ENCODE measurements around the gene CCDC9. TPM values are rescaled to one million over a fixed set of nuclear protein-coding genes. Genes with fewer than 3 reads are reported as not detected.

Gene CCDC9
- total and polyA plus RNA-seq, 2 of the 8 experiments (the other 6 are each of a cell fraction or from before 2014, with no cell fraction given): 3.7 to 29.8 TPM

DNA sequence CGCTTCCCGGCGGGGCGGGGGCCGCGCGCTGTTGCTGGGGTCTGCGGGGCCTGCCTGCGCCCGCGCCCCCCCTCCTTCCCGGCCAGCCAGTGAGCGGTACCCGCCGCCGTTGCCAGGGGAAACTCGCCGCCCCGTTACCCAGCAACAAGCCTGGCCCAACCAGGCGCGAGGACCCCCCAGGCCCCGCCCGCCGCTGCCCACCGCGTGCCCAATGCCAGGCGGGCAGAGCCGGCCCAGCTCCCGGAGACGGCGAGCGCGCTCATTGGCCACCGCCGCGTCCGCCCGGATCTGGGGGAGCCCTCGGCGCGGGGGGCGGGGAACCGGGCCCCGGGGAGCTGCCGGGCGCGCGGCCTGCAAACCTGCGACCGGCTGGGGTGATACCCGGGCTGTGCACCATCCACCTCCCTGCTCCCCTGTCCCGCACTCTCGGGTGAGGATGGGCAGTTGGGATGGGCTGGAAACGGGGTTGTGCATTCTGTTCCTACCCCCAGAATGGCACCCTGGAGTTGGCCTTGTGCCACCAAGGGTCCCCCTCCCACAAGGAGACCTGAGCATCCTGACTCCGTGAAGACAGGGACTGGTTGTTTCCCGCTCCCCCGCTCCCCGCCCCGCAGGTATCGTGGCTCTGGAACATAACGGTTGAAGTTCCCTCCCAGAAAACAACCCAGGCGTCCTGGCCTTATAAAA, 16.6 kb upstream of the CCDC9 start:
- H3K14ac ChIP-seq (ENCODE audit: insufficient read length): no peak overlapping the region
- H2BK20ac ChIP-seq (ENCODE audit: low read length): no peak overlapping the region
- TF ChIP-seq CHD2 (IDR thresholded peaks at IDR 0.05; ENCODE audit: low read length) (no peak), YY1 (IDR thresholded peaks at IDR 0.05; ENCODE audit: low read depth, low read length) (peak; percentile 33; the same call in 1 of the 2 replicates), RFX5 (IDR thresholded peaks at IDR 0.05; ENCODE audit: borderline replicate concordance, low read depth, low read length) (peak; percentile 55; the same call in 1 of the 2 replicates), KDM1A (IDR thresholded peaks at IDR 0.05; ENCODE audit: borderline replicate concordance, low read length) (peak; percentile 53; the same call in 1 of the 2 replicates), SIN3A (conservative IDR thresholded peaks at IDR 0.05 in 1 of 2, IDR thresholded peaks at IDR 0.05 in 1 of 2; ENCODE audit: low read depth in 1 of 2, low read length in 2 of 2) (peak in 1 of 2 experiments; percentile 64; a peak in 1 of 4 replicates), SRF (IDR thresholded peaks at IDR 0.05; ENCODE audit: low read depth, low read length) (no peak)
- TF ChIP-seq, protein P1, sequence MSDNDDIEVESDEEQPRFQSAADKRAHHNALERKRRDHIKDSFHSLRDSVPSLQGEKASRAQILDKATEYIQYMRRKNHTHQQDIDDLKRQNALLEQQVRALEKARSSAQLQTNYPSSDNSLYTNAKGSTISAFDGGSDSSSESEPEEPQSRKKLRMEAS (IDR thresholded peaks at IDR 0.05): peak; percentile 78
- H4K5ac ChIP-seq (ENCODE audit: insufficient read length, low read depth, low read length): no peak overlapping the region
- H4K8ac ChIP-seq (ENCODE audit: extremely low read depth, insufficient read depth, low read length): no peak overlapping the region
- H3K27ac ChIP-seq (ENCODE audit: low read depth, low read length): no peak overlapping the region
- FAIRE-seq (no peak), DNase-seq (ENCODE audit: low read depth in 1 of 2, low spot score in 2 of 2) (peak in 1 of 2 experiments; percentile 90)
- no peaks in the 10 kb centered on the region for H3K36me3 ChIP-seq (ENCODE audit: control insufficient read depth in 2 of 4, insufficient read depth in 4 of 4, low read length in 3 of 4)
- no peak overlapping the region for H2BK5ac ChIP-seq (ENCODE audit: low read depth, low read length)
- ChIA-PET CTCF (ENCODE audit: partially characterized antibody) (interaction anchor here (1.1 to 8.3 kb wide), 4 partner anchors 5 to 29 kb away, joined by 3 to 85 read pairs (median 16); no protein-coding TSS in a partner anchor), POLR2A (ENCODE audit: partially characterized antibody) (interaction anchor here (0.7 to 5.0 kb wide), 5 partner anchors 10 to 35 kb away, joined by 3 to 66 read pairs (median 3); partner anchors contain the start of gene INAFM1)
- H4K20me1 ChIP-seq (replicated peaks in 1 of 2; ENCODE audit: control insufficient read depth in 1 of 2, insufficient read depth in 2 of 2, low read length in 2 of 2): peaks cover 4 to 18% of the 10 kb centered on the region in 2 experiments
- H3K23me2 ChIP-seq (ENCODE audit: low read depth, low read length): peaks cover 21% of the 10 kb centered on the region
- WGBS, 2 experiments (ENCODE audit: extremely low coverage in 1 of 2, insufficient coverage in 1 of 2, insufficient read length in 1 of 2, insufficient replicate concordance in 2 of 2, low coverage in 1 of 2, low lambda C conversion rate in 2 of 2, missing lambda C conversion rate in 1 of 2): 15% methylated on average over 27 of the region's 62 CpGs; no CpG with 5 or more reads in 1 of the 2 experiments
- H3K4ac ChIP-seq (replicated peaks; ENCODE audit: insufficient read length, low read depth, low read length): no peak overlapping the region
- peak overlapping the region; percentile 64 to 91 for H3K4me2 ChIP-seq (ENCODE audit: insufficient read depth in 1 of 2, low read depth in 2 of 2, low read length in 2 of 2)
- no peak overlapping the region for H4K91ac ChIP-seq (replicated peaks; ENCODE audit: insufficient read length, low read length)
- peaks cover 3% of the 10 kb centered on the region; the same call in 1 of the 2 replicates for H3K79me1 ChIP-seq (ENCODE audit: low read depth, low read length)
- H3K18ac ChIP-seq (ENCODE audit: extremely low read depth, low read length): no peak overlapping the region; the same call in 1 of the 2 replicates
- 0 out of 2 replicates have a peak overlapping the region, but pooled peaks have one; percentile 17 for H2BK12ac ChIP-seq (ENCODE audit: low read depth, low read length)
- no peak overlapping the region for H3K23ac ChIP-seq (ENCODE audit: insufficient read length)
- H3K79me2 ChIP-seq (ENCODE audit: control insufficient read depth in 1 of 2, insufficient read depth in 2 of 2, low read length in 2 of 2): no peaks in the 10 kb centered on the region; a peak in 1 of 4 replicates
- peaks cover 8 to 25% (median 20%) of the 10 kb centered on the region in 4 experiments for H3K4me1 ChIP-seq (replicated peaks in 1 of 4; ENCODE audit: control insufficient read depth in 3 of 4, insufficient read depth in 4 of 4, low read length in 3 of 4)
- peak overlapping the region in 2 of 4 experiments; percentile 30 to 61; a peak in 3 of 8 replicates for H3K4me3 ChIP-seq (ENCODE audit: extremely low read depth in 1 of 4, insufficient read depth in 2 of 4, low read depth in 3 of 4, low read length in 4 of 4)
- no peak overlapping the region for H3K56ac ChIP-seq (replicated peaks; ENCODE audit: insufficient read length, low read depth, low read length)
- H2BK15ac ChIP-seq (ENCODE audit: low read length): no peak overlapping the region
- no peak overlapping the region for H2BK120ac ChIP-seq (replicated peaks; ENCODE audit: low read depth, low read length)
- H3K27me3 ChIP-seq (replicated peaks in 1 of 4; ENCODE audit: control insufficient read depth in 3 of 4, extremely low read depth in 1 of 4, insufficient read depth in 3 of 4, low read length in 3 of 4): peaks cover 0 to 30% (median 27%) of the 10 kb centered on the region in 4 experiments; a peak in 6 of 7 replicates
- peaks cover 0 to 5% of the 10 kb centered on the region in 2 experiments; a peak in 2 of 4 replicates for H3K9me3 ChIP-seq (ENCODE audit: insufficient read depth in 2 of 2, low read depth in 1 of 2, low read length in 1 of 2)
- no peak overlapping the region for H3K9ac ChIP-seq (replicated peaks in 1 of 4; ENCODE audit: extremely low read depth in 1 of 4, low read depth in 3 of 4, low read length in 3 of 4)
- H2AFZ ChIP-seq (ENCODE audit: low read length): no peak overlapping the region
- no peak overlapping the region for H2AK5ac ChIP-seq (ENCODE audit: low read depth, low read length)

Data from H1 (cell line).